ENCODE measurements around the gene SH3RF3. TPM values are rescaled to one million over a fixed set of nuclear protein-coding genes. Genes with fewer than 3 reads are reported as not detected.

Gene SH3RF3
- total and polyA plus RNA-seq, 5 donors: 5.7 to 8.8 (median 8.1) TPM

DNA sequence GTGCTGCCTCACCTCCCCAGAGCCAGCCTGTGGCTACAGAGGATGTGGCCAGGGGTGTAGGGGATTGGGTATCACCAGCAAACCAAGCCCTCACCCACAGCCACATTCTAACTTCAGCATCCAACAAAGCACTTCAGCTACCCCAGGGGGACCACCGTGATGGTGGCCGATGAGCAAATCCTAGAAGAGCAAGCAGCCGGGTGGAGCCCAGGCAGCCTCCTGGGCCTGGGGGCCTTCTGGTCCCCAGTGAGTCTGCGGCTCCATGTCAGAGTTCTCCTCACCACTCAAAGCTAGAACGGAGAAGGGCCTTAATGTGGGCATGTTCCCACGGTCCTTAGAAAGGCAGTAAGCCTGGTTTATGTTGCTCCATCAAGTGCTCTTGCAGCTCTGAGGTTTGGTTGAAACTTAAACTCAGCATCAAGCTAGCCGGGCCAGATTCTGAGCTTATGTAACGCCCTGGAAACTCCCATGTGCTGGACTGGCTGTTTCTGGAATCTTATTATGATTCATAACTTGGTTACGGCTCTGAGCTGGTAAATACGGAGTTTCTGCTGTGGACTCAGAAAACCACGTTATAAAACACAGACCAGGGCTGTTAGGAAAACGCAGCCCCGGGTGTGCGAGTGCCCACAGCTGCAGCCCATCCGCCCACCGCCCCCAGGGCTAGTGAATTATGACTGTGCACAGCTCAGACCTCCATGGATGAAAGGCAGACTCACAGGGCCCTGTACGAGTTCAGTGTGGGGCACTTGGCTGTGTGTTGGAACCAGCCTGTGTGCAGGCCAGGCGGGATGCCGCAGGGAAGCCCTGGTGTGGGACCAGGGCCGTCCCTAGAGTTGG, 385.0 kb downstream of the SH3RF3 start:
- WGBS: 63% methylated on average over 20 of the region's 20 CpGs
- intact Hi-C loops (cut with DNase I): loop anchor here in 2 of 4 donors (5.0 to 10.0 kb wide), 2 partner anchors 387 to 589 kb away; partner anchors contain the start of gene SH3RF3 (in 2 of the 2)
- Histone ChIP-seq H3K27ac (ENCODE audit: low read length) (peak overlapping the region; percentile 10), H3K4me3 (ENCODE audit: low read length) (no peak overlapping the region), H3K9me3 (ENCODE audit: control insufficient read depth, low read length) (no peaks in the 10 kb centered on the region), H3K4me1 (ENCODE audit: control insufficient read depth, insufficient read depth, low read length) (no peaks in the 10 kb centered on the region), H3K27me3 (ENCODE audit: control insufficient read depth, insufficient read depth) (no peaks in the 10 kb centered on the region)
- peak; percentile 45 to 78 (median 69) for DNase-seq
- peak; percentile 23 to 65 for ATAC-seq

DNA sequence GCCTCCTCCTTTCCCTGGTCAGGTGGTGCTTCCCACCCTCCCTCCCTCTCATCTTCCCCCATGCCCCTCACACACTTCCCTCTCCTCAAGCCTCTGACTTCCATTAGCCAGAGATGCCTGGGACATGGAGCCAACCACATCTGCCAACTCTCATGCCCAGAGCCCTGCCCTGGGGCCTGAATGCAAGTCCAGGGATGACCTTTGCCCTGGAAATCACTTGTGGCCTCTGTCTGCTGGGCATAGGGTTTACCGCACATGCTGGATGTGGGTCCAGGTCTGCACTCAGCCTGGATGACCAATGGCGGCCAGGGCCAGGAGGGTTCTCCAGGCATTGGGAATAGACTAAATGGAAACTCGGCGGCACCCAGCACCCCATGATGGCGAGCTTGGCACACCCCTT, 385.9 kb downstream of the SH3RF3 start:
- DNase-seq: peak in 1 of 3 donors; percentile 46
- WGBS: 95% methylated on average over 5 of the region's 5 CpGs
- intact Hi-C loops (cut with DNase I): loop anchor here in 2 of 4 donors (5.0 to 10.0 kb wide), 2 partner anchors 388 to 590 kb away; partner anchors contain the start of gene SH3RF3 (in 2 of the 2)

DNA sequence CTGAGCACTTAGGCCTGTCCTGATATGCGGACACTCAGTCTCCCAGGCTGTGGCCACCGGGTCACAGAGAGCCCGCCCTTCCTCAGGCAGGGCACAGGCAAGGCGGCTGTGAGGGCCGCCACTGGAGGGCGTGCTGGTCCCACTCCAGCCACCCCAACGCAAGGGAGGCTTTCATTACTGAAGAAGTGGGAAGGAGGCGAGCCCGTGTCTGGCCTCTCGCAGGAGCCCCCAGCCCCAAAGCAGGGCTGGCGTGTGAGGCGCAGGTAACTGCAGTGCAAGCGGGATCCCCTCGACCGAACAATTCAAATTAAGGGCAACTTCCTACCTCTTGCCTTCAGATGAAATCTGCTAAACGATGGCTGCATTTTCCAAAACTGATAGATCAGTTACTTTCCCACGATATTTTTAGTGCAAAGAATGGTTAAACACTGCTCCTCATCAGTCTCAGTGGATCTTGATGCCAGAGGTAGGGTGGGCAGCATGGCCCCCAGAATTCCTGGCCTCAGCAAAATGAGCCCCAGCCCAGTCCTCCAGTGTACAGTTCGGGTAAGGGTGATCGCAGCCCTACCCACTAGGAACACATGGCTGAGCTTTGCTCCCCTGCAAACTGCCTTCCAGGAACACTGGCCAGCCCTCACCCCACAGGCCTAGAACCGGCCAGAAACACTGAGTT, 387.6 kb downstream of the SH3RF3 start:
- Histone ChIP-seq H3K27ac (ENCODE audit: low read length) (no peak overlapping the region), H3K4me3 (ENCODE audit: low read length) (no peak overlapping the region), H3K9me3 (ENCODE audit: control insufficient read depth, low read length) (no peaks in the 10 kb centered on the region), H3K4me1 (ENCODE audit: control insufficient read depth, insufficient read depth, low read length) (no peaks in the 10 kb centered on the region), H3K27me3 (ENCODE audit: control insufficient read depth, insufficient read depth) (no peaks in the 10 kb centered on the region)
- DNase-seq (peak in 2 of 3 donors; percentile 78 to 80), ATAC-seq (peak; percentile 49 to 58)
- intact Hi-C loops (cut with DNase I): loop anchor here in 1 of 4 donors (10.0 kb wide), 1 partner anchor 592 kb away; no protein-coding TSS in a partner anchor
- 60% methylated on average over 20 of the region's 20 CpGs for WGBS

More for the DNA sequence above, 385.9 kb downstream of the SH3RF3 start:
- H3K27ac ChIP-seq (ENCODE audit: low read length): no peak overlapping the region
- H3K4me3 ChIP-seq (ENCODE audit: low read length): no peak overlapping the region
- H3K4me1 ChIP-seq (ENCODE audit: control insufficient read depth, insufficient read depth, low read length): no peaks in the 10 kb centered on the region
- ATAC-seq: no peak
- no peaks in the 10 kb centered on the region for H3K9me3 ChIP-seq (ENCODE audit: control insufficient read depth, low read length)
- no peaks in the 10 kb centered on the region for H3K27me3 ChIP-seq (ENCODE audit: control insufficient read depth, insufficient read depth)

DNA sequence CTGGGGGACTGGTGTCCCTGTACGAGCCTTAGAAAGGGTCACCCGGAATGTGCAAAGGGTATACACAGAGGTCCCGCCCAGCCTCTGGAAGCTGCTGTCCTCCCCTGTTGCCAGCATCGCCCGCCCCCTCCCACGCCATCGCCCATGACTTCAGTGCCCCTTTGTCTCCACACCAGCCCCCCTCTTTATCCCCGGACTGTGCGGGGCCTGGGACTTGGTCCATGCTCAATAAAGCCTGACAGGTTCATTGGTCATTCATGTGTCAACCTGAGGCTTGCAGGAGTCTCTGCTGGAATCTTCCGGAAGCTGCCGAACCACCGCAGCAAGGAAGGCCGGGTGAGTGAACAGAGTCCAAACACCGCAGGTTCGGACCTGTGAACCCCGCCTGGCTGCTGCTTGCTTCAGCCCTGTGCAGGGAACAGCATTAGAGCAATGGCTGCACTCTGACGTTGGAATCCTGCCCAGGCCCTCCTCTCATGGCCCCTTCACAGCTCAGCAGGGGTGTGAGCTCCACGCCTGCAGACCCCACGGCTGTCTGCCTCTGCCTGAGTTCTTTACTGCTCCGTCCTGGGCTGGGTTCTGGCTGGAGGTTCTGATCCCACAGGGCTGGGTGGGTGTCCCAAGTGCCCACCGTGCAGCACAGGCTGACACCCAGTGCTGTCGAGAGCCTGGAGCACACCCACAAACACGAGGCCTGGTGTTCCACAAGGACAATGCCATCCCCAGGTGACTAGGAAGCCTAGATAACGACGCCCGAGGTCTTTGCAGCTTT, 388.3 kb downstream of the SH3RF3 start:
- Histone ChIP-seq H3K27ac (ENCODE audit: low read length) (no peak overlapping the region), H3K4me3 (ENCODE audit: low read length) (no peak overlapping the region), H3K4me1 (ENCODE audit: control insufficient read depth, insufficient read depth, low read length) (no peaks in the 10 kb centered on the region), H3K27me3 (ENCODE audit: control insufficient read depth, insufficient read depth) (no peaks in the 10 kb centered on the region), H3K9me3 (ENCODE audit: control insufficient read depth, low read length) (no peaks in the 10 kb centered on the region)
- peak in 1 of 3 donors; percentile 43 for DNase-seq
- 83% methylated on average over 26 of the region's 26 CpGs for WGBS
- intact Hi-C loops (cut with DNase I): loop anchor here in 1 of 4 donors (10.0 kb wide), 1 partner anchor 593 kb away; no protein-coding TSS in a partner anchor
- no peak for ATAC-seq

DNA sequence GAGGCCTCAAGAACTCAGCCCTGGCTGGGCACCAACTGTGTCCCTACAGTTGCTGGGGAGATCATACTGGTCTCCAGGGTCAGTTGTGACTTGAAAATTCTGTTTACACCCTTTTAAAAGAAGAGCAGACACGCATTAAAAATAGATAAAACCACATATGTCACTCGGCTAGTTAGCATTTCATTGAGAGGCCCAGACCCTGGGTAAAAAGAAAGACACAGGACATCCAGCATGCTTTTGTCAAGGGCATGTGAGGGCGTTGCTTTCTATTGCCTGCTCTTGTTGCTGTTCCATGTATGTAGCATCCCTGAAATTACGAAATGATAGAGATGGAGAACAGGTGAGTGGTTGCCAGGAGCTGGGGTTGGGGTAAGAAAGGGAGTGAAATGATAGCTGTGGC, 390.5 kb downstream of the SH3RF3 start:
- H3K4me3 ChIP-seq (ENCODE audit: low read length): no peak overlapping the region
- no peaks in the 10 kb centered on the region for H3K4me1 ChIP-seq (ENCODE audit: control insufficient read depth, insufficient read depth, low read length)
- H3K9me3 ChIP-seq (ENCODE audit: control insufficient read depth, low read length): no peaks in the 10 kb centered on the region
- intact Hi-C loops (cut with DNase I): loop anchor here in 1 of 4 donors (10.0 kb wide), 1 partner anchor 595 kb away; no protein-coding TSS in a partner anchor
- no peak for ATAC-seq
- H3K27me3 ChIP-seq (ENCODE audit: control insufficient read depth, insufficient read depth): no peaks in the 10 kb centered on the region
- DNase-seq: no peak
- 86% methylated on average over 4 of the region's 4 CpGs for WGBS
- no peak overlapping the region for H3K27ac ChIP-seq (ENCODE audit: low read length)

DNA sequence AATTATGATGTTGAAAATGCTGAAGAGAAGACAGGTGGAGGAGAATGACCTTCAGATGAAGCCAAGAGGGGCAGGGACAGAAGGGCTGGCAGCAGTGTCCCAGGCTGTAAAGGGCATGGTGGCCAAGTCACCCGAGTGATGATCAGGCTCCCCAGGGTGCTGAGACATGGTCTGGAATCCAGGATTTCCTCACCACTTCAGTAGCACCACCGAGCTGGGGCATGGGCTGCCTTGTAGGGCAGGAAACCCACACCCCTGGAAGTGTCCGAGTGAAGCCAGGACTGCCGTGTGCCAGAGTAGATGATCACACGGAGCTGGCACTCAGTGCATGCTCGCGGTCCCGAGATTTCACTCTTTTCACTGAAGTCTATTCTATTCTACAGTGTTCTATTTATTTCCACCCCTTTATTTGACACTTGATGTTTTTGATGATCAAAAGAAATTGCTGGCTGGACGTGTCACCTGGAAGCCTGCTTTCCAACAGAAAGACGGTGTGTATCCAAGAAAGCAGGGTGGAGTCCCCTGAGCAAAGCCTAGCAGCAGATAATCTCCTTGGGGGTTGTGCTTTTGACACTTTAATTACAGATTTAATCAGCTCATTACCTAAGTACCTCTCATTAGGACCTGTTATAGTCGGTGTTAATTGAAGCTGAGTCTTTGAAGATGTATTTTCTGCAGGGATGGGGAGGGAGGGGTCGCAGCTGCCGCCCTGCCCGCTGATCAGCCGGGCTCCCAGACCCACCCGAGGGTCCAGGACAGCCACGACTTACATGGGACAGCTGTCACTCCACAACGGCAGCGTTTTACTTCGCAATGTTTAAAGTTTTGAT, 392.4 kb downstream of the SH3RF3 start:
- no peak for DNase-seq
- intact Hi-C loops (cut with DNase I): no loop called here
- no peaks in the 10 kb centered on the region for H3K9me3 ChIP-seq (ENCODE audit: control insufficient read depth, low read length)
- no peaks in the 10 kb centered on the region for H3K27me3 ChIP-seq (ENCODE audit: control insufficient read depth, insufficient read depth)
- 64% methylated on average over 20 of the region's 20 CpGs for WGBS
- peak in 1 of 2 donors; percentile 27 for ATAC-seq
- no peaks in the 10 kb centered on the region for H3K4me1 ChIP-seq (ENCODE audit: control insufficient read depth, insufficient read depth, low read length)
- H3K27ac ChIP-seq (ENCODE audit: low read length): no peak overlapping the region
- H3K4me3 ChIP-seq (ENCODE audit: low read length): no peak overlapping the region

DNA sequence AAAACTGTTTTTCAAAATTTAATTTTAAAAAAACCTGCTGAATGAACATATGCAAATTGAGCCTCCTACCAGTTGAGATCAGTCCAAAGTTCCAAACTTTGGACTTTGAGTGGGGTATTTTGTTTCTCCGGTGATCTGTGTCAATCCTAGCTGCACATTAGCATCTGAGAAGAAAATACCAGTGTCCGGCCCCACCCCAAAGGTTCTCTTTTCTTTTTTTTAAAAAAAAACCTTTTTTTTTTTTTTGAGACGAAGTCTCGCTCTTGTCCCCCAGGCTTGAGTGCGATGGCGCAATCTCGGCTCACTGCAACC, 393.0 kb downstream of the SH3RF3 start:
- Histone ChIP-seq H3K4me3 (ENCODE audit: low read length) (no peak overlapping the region), H3K27ac (ENCODE audit: low read length) (no peak overlapping the region), H3K4me1 (ENCODE audit: control insufficient read depth, insufficient read depth, low read length) (no peaks in the 10 kb centered on the region), H3K27me3 (ENCODE audit: control insufficient read depth, insufficient read depth) (no peaks in the 10 kb centered on the region), H3K9me3 (ENCODE audit: control insufficient read depth, low read length) (no peaks in the 10 kb centered on the region)
- WGBS: 92% methylated on average over 7 of the region's 7 CpGs
- intact Hi-C loops (cut with DNase I): no loop called here
- ATAC-seq (no peak), DNase-seq (peak in 1 of 3 donors; percentile 25)

DNA sequence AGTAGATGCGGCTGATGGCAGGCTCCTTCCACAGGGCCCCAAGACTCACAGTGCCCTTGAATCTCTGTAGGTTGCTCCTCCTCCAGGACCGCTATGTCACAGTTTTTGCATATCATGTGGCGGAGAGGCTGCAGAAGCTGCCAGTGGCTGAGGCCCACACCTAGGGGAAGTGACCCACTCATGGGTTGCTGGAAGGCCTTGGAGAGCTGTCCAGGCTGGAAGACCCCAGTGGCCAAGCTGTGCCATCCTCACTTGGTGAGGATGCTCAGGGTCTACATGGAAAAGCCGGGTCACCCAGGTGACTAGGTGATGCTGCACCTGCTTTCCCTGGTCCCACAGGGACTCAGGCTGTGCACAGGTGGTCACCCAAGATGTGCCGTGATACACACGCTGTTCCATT, 394.1 kb downstream of the SH3RF3 start:
- Histone ChIP-seq H3K27me3 (ENCODE audit: control insufficient read depth, insufficient read depth) (no peaks in the 10 kb centered on the region), H3K27ac (ENCODE audit: low read length) (no peak overlapping the region), H3K4me3 (ENCODE audit: low read length) (no peak overlapping the region), H3K4me1 (ENCODE audit: control insufficient read depth, insufficient read depth, low read length) (no peaks in the 10 kb centered on the region), H3K9me3 (ENCODE audit: control insufficient read depth, low read length) (no peaks in the 10 kb centered on the region)
- intact Hi-C loops (cut with DNase I): no loop called here
- WGBS: 76% methylated on average over 6 of the region's 6 CpGs
- ATAC-seq: no peak
- DNase-seq: peak in 1 of 3 donors; percentile 16

DNA sequence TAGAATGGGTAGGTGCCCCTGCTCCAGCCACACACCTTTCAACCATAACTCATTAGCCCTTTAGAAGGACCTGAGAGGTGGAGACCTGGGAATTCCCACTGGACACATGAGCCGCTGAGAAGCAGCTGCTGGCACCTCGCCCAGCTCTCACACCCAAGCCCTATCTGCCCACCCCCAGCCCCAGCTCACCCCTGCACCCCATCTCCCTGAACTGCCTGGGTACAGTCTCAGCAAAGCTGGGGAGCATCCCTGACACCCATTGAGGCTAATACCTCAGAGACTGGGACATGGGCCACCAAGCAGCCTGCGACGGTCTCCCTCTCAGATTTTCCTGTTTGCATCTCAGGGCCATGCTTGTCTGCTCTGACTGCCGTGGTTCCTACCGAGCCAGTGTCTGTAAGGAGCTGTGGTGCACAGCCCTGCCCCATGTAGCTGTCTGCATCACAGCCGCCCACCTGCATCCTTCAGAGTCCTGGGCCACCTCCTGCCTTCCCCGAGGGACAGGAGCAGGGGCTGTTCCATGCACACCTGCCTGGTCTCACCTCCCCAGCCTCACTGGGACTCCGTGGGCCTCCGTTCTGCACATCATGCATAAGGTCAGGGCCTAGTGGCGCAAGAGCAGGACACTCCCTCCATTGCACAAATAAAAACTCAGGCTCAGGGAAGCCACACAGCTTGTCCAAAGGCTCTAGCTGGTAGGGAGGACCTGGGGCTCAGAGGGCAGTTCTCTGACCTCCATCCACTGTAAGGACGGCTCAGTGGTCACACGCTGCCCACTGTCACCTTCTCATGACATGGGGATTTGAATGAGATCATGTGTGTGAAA, 394.7 kb downstream of the SH3RF3 start:
- Histone ChIP-seq H3K27ac (ENCODE audit: low read length) (no peak overlapping the region), H3K9me3 (ENCODE audit: control insufficient read depth, low read length) (no peaks in the 10 kb centered on the region), H3K27me3 (ENCODE audit: control insufficient read depth, insufficient read depth) (no peaks in the 10 kb centered on the region), H3K4me3 (ENCODE audit: low read length) (no peak overlapping the region), H3K4me1 (ENCODE audit: control insufficient read depth, insufficient read depth, low read length) (no peaks in the 10 kb centered on the region)
- ATAC-seq (peak in 1 of 2 donors; percentile 24), DNase-seq (peak in 1 of 3 donors; percentile 23)
- WGBS: 78% methylated on average over 13 of the region's 13 CpGs
- intact Hi-C loops (cut with DNase I): no loop called here
